Embryonic facial prominence (tissue), 1 donor: Measurements from ENCODE around the gene GPRC5B.

Source experiments
- DNase-seq: peaks from one replicate; pipeline ENCODE4 v3.0.0-alpha.2; 2016; ENCODE audit errors: extremely low spot score

The GPRC5B gene

DNA sequence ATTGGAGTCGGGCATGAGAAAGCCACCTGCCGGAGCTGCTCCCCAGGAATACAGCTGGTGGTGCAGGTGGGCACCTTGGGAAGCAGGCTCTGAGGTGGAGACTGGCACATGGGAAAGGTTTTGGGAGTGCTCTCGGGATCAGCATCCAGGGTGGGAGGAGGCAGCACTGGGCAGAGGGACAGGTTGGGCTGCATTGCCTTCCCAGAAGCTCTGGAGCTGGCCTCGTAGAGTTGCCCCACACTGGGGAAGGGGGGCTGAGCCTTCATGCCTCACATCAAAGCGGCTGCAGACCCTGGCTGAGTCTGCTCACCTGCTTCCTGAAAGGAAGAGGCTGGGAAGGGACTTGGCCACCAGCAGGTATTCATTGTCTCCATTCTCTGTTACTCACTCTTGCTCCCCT lies 13.5 kb upstream of the GPRC5B start:
- no peak for DNase-seq

DNA sequence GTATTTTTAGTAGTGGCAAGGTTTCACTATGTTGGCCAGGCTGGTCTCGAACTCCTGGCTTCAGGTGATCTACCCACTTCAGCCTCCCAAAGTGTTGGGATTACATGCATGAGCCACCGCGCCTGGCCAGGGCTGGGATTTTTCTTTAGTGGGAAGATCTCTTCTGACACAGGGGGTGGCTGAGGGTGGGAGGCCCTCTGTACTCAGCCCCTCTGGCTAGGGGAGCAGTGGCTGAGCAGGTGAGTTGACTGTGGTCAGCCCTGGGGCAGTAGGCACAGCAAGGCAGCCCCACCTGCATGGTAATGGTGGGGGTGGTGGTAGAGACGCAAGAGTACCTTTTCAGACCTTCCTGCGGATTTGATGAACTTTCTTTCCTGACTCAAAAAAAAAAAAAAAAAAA lies 12.3 kb upstream of the GPRC5B start:
- DNase-seq, result no peak

DNA sequence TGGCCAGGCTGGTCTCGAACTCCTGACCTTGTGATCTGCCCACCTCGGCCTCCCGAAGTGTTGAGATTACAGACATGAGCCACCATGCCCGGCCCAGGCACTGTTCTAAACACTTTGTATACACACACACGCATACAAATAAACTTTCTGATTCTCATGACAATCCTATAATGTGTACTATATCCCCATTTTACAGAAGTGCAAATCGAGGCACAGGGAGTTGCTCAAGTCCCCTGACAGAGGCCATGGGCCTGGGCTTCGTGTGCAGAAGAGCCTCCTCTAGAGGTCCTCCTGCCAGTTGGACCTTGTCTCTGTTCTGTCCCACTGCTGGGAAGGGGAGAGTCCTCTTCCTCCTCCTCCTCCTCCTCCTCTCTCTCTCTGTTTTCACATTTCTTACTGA lies 9.9 kb upstream of the GPRC5B start:
- DNase-seq, result no peak

DNA sequence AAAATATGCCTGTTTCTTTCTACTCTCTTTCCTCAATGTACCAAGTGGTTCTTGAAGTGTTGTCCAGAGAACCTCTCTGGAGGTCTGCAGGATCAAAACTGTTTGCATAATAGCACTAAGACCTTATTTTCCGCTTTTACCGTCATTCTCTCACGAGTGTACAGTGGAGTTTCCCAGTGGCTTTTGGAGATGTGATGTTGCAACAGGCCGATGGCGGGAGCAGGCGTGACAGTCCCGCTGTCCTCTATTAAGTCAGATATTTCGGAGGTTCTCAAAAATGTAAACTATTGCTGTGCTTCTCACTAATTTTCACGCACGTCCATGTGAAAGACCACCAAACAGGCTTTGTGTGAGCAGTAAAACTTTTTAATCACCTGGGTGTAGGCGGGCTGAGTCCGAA lies 8.3 kb upstream of the GPRC5B start:
- no peak for DNase-seq

DNA sequence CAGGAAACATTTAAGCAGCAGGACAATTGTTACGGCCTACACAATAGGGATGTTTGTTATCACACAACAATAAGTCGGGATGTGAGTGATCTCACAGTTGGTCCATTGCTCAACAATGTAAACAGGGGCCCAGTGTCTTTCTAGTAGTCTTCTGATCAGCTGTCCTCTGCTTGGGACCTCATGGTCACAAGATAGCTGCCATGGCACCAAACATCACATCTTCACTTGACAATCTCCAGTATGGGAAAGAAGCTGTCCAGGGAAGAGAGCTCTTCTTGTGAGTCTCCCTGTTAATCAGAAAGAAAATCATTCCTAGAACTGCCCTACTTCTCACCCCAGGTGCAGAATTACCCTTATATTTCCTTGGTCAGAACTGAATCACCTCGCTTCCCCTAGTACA lies 6.3 kb upstream of the GPRC5B start:
- DNase-seq, result no peak

- no peak for DNase-seq
Measured at GRCh38 chr16:19888834-19889233, 4.2 kb upstream of the GPRC5B start.

DNA sequence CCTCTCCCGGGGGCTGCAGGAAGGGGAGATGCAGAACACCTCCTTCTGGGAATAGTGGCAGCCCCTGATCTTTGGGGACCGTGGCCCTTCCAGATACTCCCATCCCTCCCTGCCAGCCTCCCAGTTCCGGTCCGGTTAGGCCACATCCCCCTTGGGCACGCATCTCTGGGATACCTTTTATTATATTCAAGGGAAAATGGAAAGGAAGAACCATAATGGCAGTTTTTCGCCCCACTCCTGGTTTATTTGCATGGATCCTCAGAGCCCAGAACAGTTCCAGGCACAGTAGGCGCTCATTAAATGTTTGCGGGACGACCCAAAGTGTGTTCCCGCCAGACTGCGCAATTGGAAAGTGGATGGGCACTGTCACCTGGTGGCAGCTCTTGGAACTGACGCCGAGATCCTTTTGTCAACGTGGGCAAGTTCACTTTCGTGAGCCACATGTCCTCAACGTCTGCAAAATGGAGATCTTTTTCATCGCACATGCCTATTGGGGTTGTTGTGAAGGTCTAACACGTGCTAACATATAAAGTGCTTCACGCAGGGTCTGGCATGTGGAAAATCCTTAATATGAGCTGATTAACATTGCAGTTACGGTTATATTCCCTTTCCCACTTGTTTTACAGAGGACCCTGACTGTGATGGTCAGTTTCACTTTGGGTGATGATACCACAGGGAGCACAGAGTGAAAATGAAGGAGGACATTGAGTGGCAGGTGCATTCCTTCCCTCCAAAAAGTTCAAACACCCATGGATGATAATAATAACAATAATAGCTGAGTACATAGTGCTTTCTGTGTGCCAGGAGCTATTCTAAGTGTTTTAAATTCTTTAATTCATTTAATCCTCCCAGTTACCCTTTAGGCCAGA lies 1.7 kb upstream of the GPRC5B start:
- peak; percentile 59 for DNase-seq

GRCh38 chr16:19885451-19886072 lies 914 bp upstream of the GPRC5B start:
- DNase-seq, result no peak

DNA sequence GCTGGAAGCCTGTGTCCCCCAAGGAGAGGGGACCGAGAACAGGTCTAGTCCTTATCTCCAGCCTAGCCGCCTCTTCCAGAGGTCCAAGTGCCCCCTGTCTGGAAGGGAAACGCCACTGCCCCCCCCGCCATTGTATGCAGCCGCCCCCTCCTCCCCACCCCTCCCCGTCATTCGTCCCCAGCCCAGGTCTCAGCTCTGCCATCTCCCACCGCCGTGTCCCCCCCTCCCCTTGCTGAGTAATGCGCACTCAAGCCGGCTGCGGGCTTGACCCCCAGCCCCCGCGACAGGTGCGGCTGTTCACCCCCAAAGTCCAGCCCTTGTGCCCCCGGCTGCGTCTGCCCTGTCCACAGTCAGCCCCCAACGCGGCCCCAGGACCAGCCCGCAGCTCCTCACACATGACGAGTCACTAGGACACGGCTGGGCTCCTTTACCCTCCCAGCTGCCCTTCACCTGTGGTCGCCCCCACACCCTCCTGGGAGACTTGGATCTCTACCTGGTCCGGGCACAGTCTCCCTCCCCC lies 622 bp downstream of the GPRC5B start:
- no peak for DNase-seq

GRCh38 chr16:19883296-19883965 lies 1.2 kb downstream of the GPRC5B start:
- peak; percentile 25 for DNase-seq

DNA sequence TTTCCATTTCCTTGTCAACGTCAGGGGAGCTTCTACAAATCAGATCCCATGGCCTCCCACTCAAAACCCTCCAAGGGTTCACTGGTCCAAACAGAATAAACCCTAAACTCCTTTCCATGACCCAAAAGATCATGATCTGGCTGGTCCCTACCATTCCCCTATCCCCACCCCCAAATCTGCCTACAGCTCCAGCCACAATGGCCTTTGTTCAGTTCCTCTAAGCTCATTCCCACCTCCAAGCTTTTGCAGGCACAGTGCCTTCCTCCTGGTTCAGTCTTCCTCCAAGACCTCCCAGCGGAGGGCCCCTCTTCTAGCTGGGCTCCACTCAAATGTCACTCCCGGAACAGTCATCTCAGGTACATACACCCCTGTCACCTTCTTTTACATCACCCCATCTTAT lies 2.0 kb downstream of the GPRC5B start:
- DNase-seq, result no peak

DNA sequence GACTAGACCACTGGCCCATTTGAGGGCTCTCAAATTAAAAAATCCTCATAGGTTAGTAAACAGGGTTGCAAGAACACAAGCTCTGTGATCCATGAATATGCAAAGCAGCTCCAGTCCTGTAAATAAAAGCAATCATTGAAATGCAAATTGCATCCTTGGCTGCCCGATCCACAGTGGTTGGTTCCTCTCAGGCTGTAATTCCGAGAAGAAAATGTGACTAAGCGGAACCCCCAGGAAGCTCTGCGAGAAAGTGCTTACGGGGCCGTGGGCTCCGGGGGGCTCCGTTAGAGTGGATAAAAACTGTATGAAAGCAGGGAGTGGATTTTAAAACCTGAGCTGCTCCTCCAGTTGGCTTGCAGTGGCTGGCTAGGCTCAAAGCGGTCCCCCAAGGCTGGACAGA lies 2.5 kb downstream of the GPRC5B start:
- no peak for DNase-seq

DNA sequence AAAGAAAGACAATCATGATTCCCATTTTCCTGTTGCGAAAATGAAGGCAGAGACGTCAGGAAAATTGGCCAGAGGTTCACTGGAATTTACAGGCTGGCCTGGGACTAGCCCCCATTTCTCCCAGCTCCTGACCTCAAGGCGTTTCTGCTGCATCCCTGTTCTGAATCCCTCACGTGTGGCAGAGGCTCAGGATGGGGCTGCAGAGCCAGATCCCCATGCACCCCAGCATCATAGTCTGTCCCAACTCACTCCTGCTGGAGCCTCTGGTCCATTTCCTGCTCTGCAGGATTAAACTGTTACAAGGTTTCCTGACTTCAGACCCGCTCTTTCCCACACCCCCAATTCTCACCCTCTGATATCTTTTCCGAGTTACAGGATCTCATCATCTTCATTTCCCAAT lies 2.9 kb downstream of the GPRC5B start:
- no peak for DNase-seq

GRCh38 chr16:19881028-19881427 lies 3.6 kb downstream of the GPRC5B start:
- no peak for DNase-seq

GRCh38 chr16:19879241-19879792 lies 5.3 kb downstream of the GPRC5B start:
- DNase-seq, result no peak

DNA sequence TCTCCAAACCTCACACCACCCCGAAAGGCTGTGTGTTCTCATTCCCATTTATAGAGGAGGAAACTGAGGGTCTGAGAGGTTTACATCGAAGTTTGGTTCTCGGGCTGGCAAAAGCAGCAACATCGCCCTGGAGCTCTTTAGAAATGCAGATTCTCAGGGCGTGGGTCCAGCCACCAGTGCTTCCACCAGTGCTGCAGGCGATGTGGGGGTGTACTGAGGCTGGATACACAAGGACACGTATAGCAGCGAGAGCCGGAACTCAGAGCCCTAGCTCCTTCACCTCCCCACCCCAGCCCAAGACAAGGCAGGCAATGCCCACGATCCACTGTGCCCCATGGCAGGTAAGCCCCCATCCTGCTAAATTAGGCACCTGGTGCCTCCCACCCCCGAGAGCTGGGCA lies 5.9 kb downstream of the GPRC5B start:
- no peak for DNase-seq

DNA sequence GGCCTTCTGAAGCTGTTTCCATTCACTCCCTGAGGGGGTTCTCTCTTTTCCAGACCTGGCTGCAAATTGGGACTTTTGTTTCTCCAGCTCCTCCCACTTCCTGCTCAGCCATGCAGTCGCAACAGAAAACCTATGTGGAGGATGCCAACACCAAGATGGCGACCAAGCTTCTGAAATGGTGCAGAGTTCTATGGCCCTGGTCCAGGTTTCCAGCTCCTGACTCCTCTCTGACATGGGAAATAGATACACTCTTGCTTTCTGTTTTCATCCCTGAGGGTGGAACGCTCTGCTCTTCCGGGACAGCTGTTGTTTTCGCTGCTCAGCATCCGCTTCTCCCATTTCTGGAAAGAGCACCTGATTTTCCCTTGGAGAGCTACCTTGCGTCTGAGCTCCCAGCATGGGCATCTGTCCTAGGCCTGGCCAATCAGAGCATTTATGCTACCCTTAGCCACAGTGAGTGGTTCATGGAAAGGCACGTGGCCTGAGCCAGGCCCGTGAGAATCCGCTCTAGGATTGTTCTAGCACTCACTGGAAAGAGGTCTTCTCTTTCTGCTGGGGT lies 8.1 kb downstream of the GPRC5B start:
- no peak for DNase-seq

DNA sequence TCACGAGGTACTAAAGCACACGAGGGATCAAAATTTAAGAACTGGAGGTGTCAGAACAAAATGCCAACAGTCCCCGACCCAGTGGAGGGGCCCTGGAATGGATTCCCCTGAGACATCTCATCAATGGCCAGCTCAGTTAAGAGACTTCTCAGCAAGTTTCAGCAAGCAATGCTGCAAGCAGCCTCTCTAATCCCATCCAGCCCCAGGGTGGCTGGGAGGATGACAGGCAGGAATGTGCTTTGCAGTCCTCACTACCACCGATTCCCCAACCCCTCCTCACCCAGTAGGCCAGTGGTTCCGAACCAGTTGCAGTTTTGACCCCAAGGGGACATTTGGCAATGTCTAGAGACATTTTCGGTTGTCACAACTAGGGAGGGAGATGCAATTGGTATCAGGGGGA lies 8.7 kb downstream of the GPRC5B start:
- DNase-seq, result no peak

GRCh38 chr16:19874851-19875546 lies 9.6 kb downstream of the GPRC5B start:
- no peak for DNase-seq

- DNase-seq, result no peak
Measured at GRCh38 chr16:19874026-19874425, 10.6 kb downstream of the GPRC5B start.

- no peak for DNase-seq
Measured at GRCh38 chr16:19872935-19873334, 11.7 kb downstream of the GPRC5B start.
